Measurements from ENCODE around the gene CD300C.

Gene CD300C

GRCh38 chr17:74516561-74517328 lies 29.2 kb downstream of the CD300C start:
- no peak for DNase-seq
- TF ChIP-seq CTCF (IDR thresholded peaks at IDR 0.05; ENCODE audit: low read depth, low read length): no peak
- Histone ChIP-seq H3K36me3 (no peaks in the 10 kb centered on the region), H3K4me3 (ENCODE audit: low read depth, low read length) (no peak overlapping the region), H3K27ac (no peak overlapping the region), H3K27me3 (ENCODE audit: insufficient read depth, low read depth, severe bottlenecking) (peaks cover 85% of the 10 kb centered on the region), H3K9me3 (ENCODE audit: severe bottlenecking) (peaks cover 33% of the 10 kb centered on the region)

GRCh38 chr17:74515941-74516340 lies 30.0 kb downstream of the CD300C start:
- no peak for TF ChIP-seq CTCF (IDR thresholded peaks at IDR 0.05; ENCODE audit: low read depth, low read length)
- H3K27me3 ChIP-seq (ENCODE audit: insufficient read depth, low read depth, severe bottlenecking): peaks cover 85% of the 10 kb centered on the region
- peaks cover 33% of the 10 kb centered on the region for H3K9me3 ChIP-seq (ENCODE audit: severe bottlenecking)
- DNase-seq: no peak
- H3K27ac ChIP-seq: no peak overlapping the region
- H3K36me3 ChIP-seq: no peaks in the 10 kb centered on the region
- H3K4me3 ChIP-seq (ENCODE audit: low read depth, low read length): no peak overlapping the region

GRCh38 chr17:74514632-74515334 lies 31.1 kb downstream of the CD300C start:
- Histone ChIP-seq H3K36me3 (no peaks in the 10 kb centered on the region), H3K27ac (no peak overlapping the region)
- no peak for DNase-seq

GRCh38 chr17:74513987-74514631 lies 31.8 kb downstream of the CD300C start:
- Histone ChIP-seq H3K27ac (no peak overlapping the region), H3K9me3 (ENCODE audit: severe bottlenecking) (peaks cover 26% of the 10 kb centered on the region), H3K4me3 (ENCODE audit: low read depth, low read length) (no peak overlapping the region), H3K27me3 (ENCODE audit: insufficient read depth, low read depth, severe bottlenecking) (peaks cover 74% of the 10 kb centered on the region), H3K36me3 (no peaks in the 10 kb centered on the region)
- no peak for TF ChIP-seq CTCF (IDR thresholded peaks at IDR 0.05; ENCODE audit: low read depth, low read length)
- DNase-seq: peak; percentile 28

More at GRCh38 chr17:74514632-74515334, 31.1 kb downstream of the CD300C start:
- no peak overlapping the region for H3K4me3 ChIP-seq (ENCODE audit: low read depth, low read length)
- peaks cover 28% of the 10 kb centered on the region for H3K9me3 ChIP-seq (ENCODE audit: severe bottlenecking)
- no peak for TF ChIP-seq CTCF (IDR thresholded peaks at IDR 0.05; ENCODE audit: low read depth, low read length)
- H3K27me3 ChIP-seq (ENCODE audit: insufficient read depth, low read depth, severe bottlenecking): peaks cover 77% of the 10 kb centered on the region

GRCh38 chr17:74512624-74513091 lies 33.3 kb downstream of the CD300C start:
- no peak for DNase-seq
- H3K27ac ChIP-seq: no peak overlapping the region
- H3K36me3 ChIP-seq: no peaks in the 10 kb centered on the region
- no peak overlapping the region for H3K4me3 ChIP-seq (ENCODE audit: low read depth, low read length)
- H3K9me3 ChIP-seq (ENCODE audit: severe bottlenecking): peaks cover 17% of the 10 kb centered on the region
- peaks cover 64% of the 10 kb centered on the region for H3K27me3 ChIP-seq (ENCODE audit: insufficient read depth, low read depth, severe bottlenecking)
- no peak for TF ChIP-seq CTCF (IDR thresholded peaks at IDR 0.05; ENCODE audit: low read depth, low read length)
